IMR-90 (cell line): Measurements from ENCODE around the gene NLGN1. TPM values are rescaled to one million over a fixed set of nuclear protein-coding genes. Genes with fewer than 3 reads are reported as not detected.

ENCODE experiments used
- ATAC-seq: fragments of 200-7000 bp; cut with Tn5 transposase; 2 replicates; pipeline ENCODE4 v1.9.1; 2020; ENCODE audit warnings: low read depth, mild to moderate bottlenecking, moderate library complexity
- BruUV-seq: library from RNA; stranded (reverse); fragments of 400-500 nt; replicated peaks from 2 replicates; lab custom pipeline; 2021; lab: Mats Ljungman, UMichigan
- CTCF ChIA-PET: fragments of 300-600 bp; formaldehyde crosslinking; extraction: SDS; loops from one replicate; lab custom pipeline; 2021; ENCODE audit warnings: antibody characterized with exemption; lab: Yijun Ruan, JAX
- POLR2A ChIA-PET: fragments of 300-600 bp; sonication (Branson Sonifier 250); formaldehyde crosslinking; loops from one replicate; lab custom pipeline; 2022; ENCODE audit warnings: antibody characterized with exemption; ENCODE audit not compliant: unreplicated experiment; lab: Charles Lee
- DNase-seq: peaks from one replicate; pipeline ENCODE4 v3.0.0; 2013
- H2AFZ ChIP-seq: replicated peaks from 2 replicates; pipeline ENCODE3; 2013; ENCODE audit warnings: low read length, mild to moderate bottlenecking; ENCODE audit not compliant: poor library complexity
- H2AK5ac ChIP-seq: 2 replicates; pipeline ENCODE4 v1.6.1; 2013; ENCODE audit warnings: low read depth, low read length, inconsistent platforms
- H2AK9ac ChIP-seq: replicated peaks from 2 replicates; pipeline ENCODE3; 2013; ENCODE audit warnings: mild to moderate bottlenecking, low read depth, low read length, moderate library complexity; ENCODE audit not compliant: poor library complexity
- H2BK120ac ChIP-seq: 2 replicates; pipeline ENCODE4 v1.6.1; 2013; ENCODE audit warnings: low read depth, low read length, inconsistent platforms
- H2BK15ac ChIP-seq: 3 replicates; pipeline ENCODE4 v1.6.1; 2013; ENCODE audit warnings: low read depth, low read length, inconsistent platforms
- H2BK20ac ChIP-seq: 2 replicates; pipeline ENCODE4 v1.6.1; 2013; ENCODE audit warnings: low read depth, mild to moderate bottlenecking, inconsistent platforms, low read length, moderate library complexity
- H2BK5ac ChIP-seq: 2 replicates; pipeline ENCODE4 v1.6.1; 2013; ENCODE audit warnings: mild to moderate bottlenecking, low read depth, low read length, inconsistent platforms; ENCODE audit not compliant: poor library complexity, severe bottlenecking
- H3K14ac ChIP-seq: replicated peaks from 2 replicates; pipeline ENCODE4 v1.6.1; 2013; ENCODE audit warnings: low read depth, low read length, inconsistent platforms
- H3K18ac ChIP-seq: 2 replicates; pipeline ENCODE4 v1.6.1; 2013; ENCODE audit warnings: low read depth, low read length, control low read depth
- H3K23ac ChIP-seq: 2 replicates; pipeline ENCODE4 v1.6.1; 2013; ENCODE audit warnings: low read depth, low read length, inconsistent platforms
- H3K27ac ChIP-seq: 2 replicates; pipeline ENCODE4 v1.5.1; 2013; ENCODE audit warnings: mild to moderate bottlenecking, control low read depth, low read length; ENCODE audit not compliant: insufficient read depth
- H3K27me3 ChIP-seq: 2 replicates; pipeline ENCODE4 v1.6.1; 2013; ENCODE audit warnings: low read length; ENCODE audit not compliant: control insufficient read depth, insufficient read depth
- H3K36me3 ChIP-seq: 2 replicates; pipeline ENCODE4 v1.6.1; 2013; ENCODE audit warnings: low read length, mixed read lengths; ENCODE audit not compliant: control insufficient read depth, insufficient read depth
- H3K4ac ChIP-seq: 2 replicates; pipeline ENCODE4 v1.6.1; 2013; ENCODE audit warnings: low read depth, low read length, inconsistent platforms
- H3K4me1 ChIP-seq: 2 replicates; pipeline ENCODE4 v1.6.1; 2013; ENCODE audit warnings: low read length, mixed read lengths; ENCODE audit not compliant: control insufficient read depth, insufficient read depth
- H3K4me2 ChIP-seq: 2 replicates; pipeline ENCODE4 v1.6.1; 2013; ENCODE audit warnings: low read depth, mild to moderate bottlenecking, control low read depth, low read length, moderate library complexity
- H3K4me3 ChIP-seq: 2 replicates; pipeline ENCODE4 v1.5.1; 2013; ENCODE audit warnings: low read depth, mild to moderate bottlenecking, control low read depth, low read length, moderate library complexity; ENCODE audit not compliant: insufficient read depth
- H3K56ac ChIP-seq: 2 replicates; pipeline ENCODE4 v1.6.1; 2013; ENCODE audit warnings: low read length, inconsistent platforms; ENCODE audit not compliant: insufficient read depth; ENCODE audit errors: extremely low read depth
- H3K79me1 ChIP-seq, 2 experiments: 2 replicates each; pipeline ENCODE4 v1.6.1; 2013; ENCODE audit warnings: low read length in 2 of 2, inconsistent platforms in 1 of 2, low read depth in 1 of 2
- H3K9ac ChIP-seq: 2 replicates; pipeline ENCODE4 v1.6.1; 2013; ENCODE audit warnings: low read depth, low read length, control low read depth
- H3K9me1 ChIP-seq: 2 replicates; pipeline ENCODE4 v1.6.1; 2013; ENCODE audit warnings: low read length, inconsistent platforms; ENCODE audit not compliant: insufficient read depth
- H3K9me3 ChIP-seq: 2 replicates; pipeline ENCODE4 v1.6.1; 2013; ENCODE audit warnings: low read length; ENCODE audit not compliant: control insufficient read depth, insufficient read depth
- H4K20me1 ChIP-seq: 2 replicates; pipeline ENCODE4 v1.6.1; 2013; ENCODE audit warnings: low read length, inconsistent platforms; ENCODE audit not compliant: insufficient read depth
- H4K5ac ChIP-seq: 2 replicates; pipeline ENCODE4 v1.6.1; 2013; ENCODE audit warnings: mild to moderate bottlenecking, low read depth, low read length, control low read depth
- H4K8ac ChIP-seq, 2 experiments: 2 replicates each; pipeline ENCODE4 v1.6.1; 2013; ENCODE audit warnings: low read depth in 2 of 2, low read length in 2 of 2, control low read depth in 1 of 2, inconsistent platforms in 1 of 2
- H4K91ac ChIP-seq: 2 replicates; pipeline ENCODE4 v1.6.1; 2013; ENCODE audit warnings: low read depth, low read length, inconsistent platforms; ENCODE audit not compliant: insufficient read depth
- BHLHE40 ChIP-seq: fragments of 150-350 bp; IDR thresholded peaks from 2 replicates; pipeline ENCODE4 v1.6.1; 2016; ENCODE audit warnings: mild to moderate bottlenecking, low read depth, low read length
- CEBPB ChIP-seq: IDR thresholded peaks from 2 replicates; pipeline ENCODE4 v1.6.1; 2012; ENCODE audit warnings: low read depth, low read length, improper control_type of control experiment
- CHD1 ChIP-seq: IDR thresholded peaks from 2 replicates; pipeline ENCODE4 v1.6.1; 2012; ENCODE audit warnings: low read depth, low read length, improper control_type of control experiment
- FOS ChIP-seq: fragments of 150-350 bp; IDR thresholded peaks from 2 replicates; pipeline ENCODE4 v1.6.1; 2016; ENCODE audit warnings: low read depth, low read length
- MAFK ChIP-seq: IDR thresholded peaks from 2 replicates; pipeline ENCODE4 v1.6.1; 2012; ENCODE audit warnings: low read depth, low read length, improper control_type of control experiment
- MAZ ChIP-seq: IDR thresholded peaks from 2 replicates; pipeline ENCODE4 v1.6.1; 2012; ENCODE audit warnings: low read depth, mild to moderate bottlenecking, low read length, improper control_type of control experiment, moderate library complexity, borderline replicate concordance
- MXI1 ChIP-seq: IDR thresholded peaks from 2 replicates; pipeline ENCODE4 v1.6.1; 2012; ENCODE audit warnings: low read depth, mild to moderate bottlenecking, low read length, moderate library complexity, borderline replicate concordance
- NFE2L2 ChIP-seq: fragments of 150-350 bp; IDR thresholded peaks from 2 replicates; pipeline ENCODE4 v1.6.1; 2016; ENCODE audit warnings: low read depth, mild to moderate bottlenecking, low read length
- POLR2A ChIP-seq: IDR thresholded peaks from 2 replicates; pipeline ENCODE4 v1.6.1; 2012; ENCODE audit warnings: mild to moderate bottlenecking, low read depth, low read length
- RAD21 ChIP-seq: IDR thresholded peaks from 2 replicates; pipeline ENCODE4 v1.6.1; 2012; ENCODE audit warnings: low read length, improper control_type of control experiment
- RCOR1 ChIP-seq: IDR thresholded peaks from 2 replicates; pipeline ENCODE4 v1.6.1; 2012; ENCODE audit warnings: mild to moderate bottlenecking, low read length, improper control_type of control experiment; ENCODE audit not compliant: insufficient replicate concordance
- RFX5 ChIP-seq: IDR thresholded peaks from 2 replicates; pipeline ENCODE4 v1.8.0; 2012; ENCODE audit warnings: low read depth, mild to moderate bottlenecking, low read length, moderate library complexity
- SMC3 ChIP-seq: fragments of 150-350 bp; IDR thresholded peaks from 2 replicates; pipeline ENCODE4 v1.6.1; 2016; ENCODE audit warnings: low read depth, mild to moderate bottlenecking, antibody characterized with exemption, low read length, moderate library complexity
- dilution Hi-C: fragments of 300-500 bp; cut with HindIII; formaldehyde crosslinking; loops from one replicate; pipeline ENCODE4 v1.14.3; 2018; ENCODE audit warnings: low sequenced_read_pairs; ENCODE audit not compliant: unreplicated experiment
- in situ Hi-C: fragments of 300-500 bp; cut with MboI; formaldehyde crosslinking; loops from 3 replicates; pipeline ENCODE4 v1.14.3; 2019; ENCODE audit warnings: low sequenced_read_pairs, inconsistent platforms, mixed read lengths
- intact Hi-C: fragments of 100-400 bp; cut with micrococcal nuclease; formaldehyde crosslinking; loops from 2 replicates; pipeline ENCODE4 v1.10.0; 2022
- polyA plus RNA-seq, 3 experiments: library from polyadenylated mRNA; depleted of rRNA; stranded (reverse); fragments of >200 nt; gene quantifications; 2 replicates each; pipeline ENCODE4 v1.2.3, GENCODE V29; 2012; ENCODE audit warnings: low replicate concordance in 1 of 3
- total RNA-seq: library from RNA; depleted of rRNA; stranded (reverse); fragments of >200 nt; gene quantifications from 2 replicates; pipeline ENCODE4 v1.2.3, GENCODE V29; 2012
- TF ChIP-seq, protein P1 (sequence below): conservative IDR thresholded peaks from 2 replicates; pipeline ENCODE4 v1.5.1; 2012; ENCODE audit warnings: mild to moderate bottlenecking, low read depth, low read length, improper control_type of control experiment
- TF ChIP-seq, protein P2 (sequence below): fragments of 150-350 bp; IDR thresholded peaks from 2 replicates; pipeline ENCODE4 v1.6.1; 2017; ENCODE audit warnings: mild to moderate bottlenecking, antibody characterized with exemption, low read length, low read depth
- TF ChIP-seq, protein P3 (sequence below): fragments of 150-350 bp; IDR thresholded peaks from 2 replicates; pipeline ENCODE4 v1.6.1; 2016; ENCODE audit warnings: low read depth, mild to moderate bottlenecking, low read length, moderate library complexity, borderline replicate concordance

The NLGN1 gene
- total and polyA plus RNA-seq, 2 of the 4 experiments (the other 2 are of a cell fraction) = 1.8 to 12.5 TPM

DNA sequence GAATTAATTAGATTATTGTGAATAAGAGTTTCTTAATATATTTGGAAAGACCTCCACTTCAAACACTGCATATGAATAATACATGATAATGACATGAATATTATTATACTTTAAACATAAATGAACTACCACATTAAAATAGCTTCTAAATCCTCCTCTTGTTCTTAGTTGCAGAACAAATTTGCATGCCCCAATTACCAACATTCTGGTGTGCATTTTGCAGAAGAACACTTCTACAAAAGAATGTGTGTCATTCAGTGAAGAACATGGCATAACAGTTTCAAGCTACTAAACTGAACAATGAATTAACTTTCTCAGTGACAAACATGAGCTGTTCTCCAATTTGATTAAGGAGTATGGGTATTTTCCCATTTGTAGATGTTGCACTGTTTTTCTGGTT, 750.3 kb downstream of the NLGN1 start:
- no peak overlapping the region for H2AK5ac ChIP-seq
- dilution Hi-C loops = no loop called here
- no peak overlapping the region for H4K5ac ChIP-seq
- no peak for DNase-seq
- BruUV-seq = no TSS peak
- H3K36me3 ChIP-seq = no peaks in the 10 kb centered on the region
- no peak overlapping the region for H3K4me3 ChIP-seq
- H3K27me3 ChIP-seq = no peaks in the 10 kb centered on the region
- H3K14ac ChIP-seq = no peak overlapping the region
- H3K4me1 ChIP-seq = no peaks in the 10 kb centered on the region
- no peaks in the 10 kb centered on the region for H3K9me3 ChIP-seq
- TF ChIP-seq RCOR1 (no peak), CHD1 (no peak), BHLHE40 (no peak), MAFK (no peak), CEBPB (no peak), FOS (no peak), RFX5 (no peak), MAZ (no peak), RAD21 (no peak), NFE2L2 (no peak), MXI1 (no peak), POLR2A (no peak), SMC3 (no peak)
- TF ChIP-seq, protein P1, sequence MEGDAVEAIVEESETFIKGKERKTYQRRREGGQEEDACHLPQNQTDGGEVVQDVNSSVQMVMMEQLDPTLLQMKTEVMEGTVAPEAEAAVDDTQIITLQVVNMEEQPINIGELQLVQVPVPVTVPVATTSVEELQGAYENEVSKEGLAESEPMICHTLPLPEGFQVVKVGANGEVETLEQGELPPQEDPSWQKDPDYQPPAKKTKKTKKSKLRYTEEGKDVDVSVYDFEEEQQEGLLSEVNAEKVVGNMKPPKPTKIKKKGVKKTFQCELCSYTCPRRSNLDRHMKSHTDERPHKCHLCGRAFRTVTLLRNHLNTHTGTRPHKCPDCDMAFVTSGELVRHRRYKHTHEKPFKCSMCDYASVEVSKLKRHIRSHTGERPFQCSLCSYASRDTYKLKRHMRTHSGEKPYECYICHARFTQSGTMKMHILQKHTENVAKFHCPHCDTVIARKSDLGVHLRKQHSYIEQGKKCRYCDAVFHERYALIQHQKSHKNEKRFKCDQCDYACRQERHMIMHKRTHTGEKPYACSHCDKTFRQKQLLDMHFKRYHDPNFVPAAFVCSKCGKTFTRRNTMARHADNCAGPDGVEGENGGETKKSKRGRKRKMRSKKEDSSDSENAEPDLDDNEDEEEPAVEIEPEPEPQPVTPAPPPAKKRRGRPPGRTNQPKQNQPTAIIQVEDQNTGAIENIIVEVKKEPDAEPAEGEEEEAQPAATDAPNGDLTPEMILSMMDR = no peak
- TF ChIP-seq, protein P2, sequence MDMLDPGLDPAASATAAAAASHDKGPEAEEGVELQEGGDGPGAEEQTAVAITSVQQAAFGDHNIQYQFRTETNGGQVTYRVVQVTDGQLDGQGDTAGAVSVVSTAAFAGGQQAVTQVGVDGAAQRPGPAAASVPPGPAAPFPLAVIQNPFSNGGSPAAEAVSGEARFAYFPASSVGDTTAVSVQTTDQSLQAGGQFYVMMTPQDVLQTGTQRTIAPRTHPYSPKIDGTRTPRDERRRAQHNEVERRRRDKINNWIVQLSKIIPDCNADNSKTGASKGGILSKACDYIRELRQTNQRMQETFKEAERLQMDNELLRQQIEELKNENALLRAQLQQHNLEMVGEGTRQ = no peak
- TF ChIP-seq, protein P3, sequence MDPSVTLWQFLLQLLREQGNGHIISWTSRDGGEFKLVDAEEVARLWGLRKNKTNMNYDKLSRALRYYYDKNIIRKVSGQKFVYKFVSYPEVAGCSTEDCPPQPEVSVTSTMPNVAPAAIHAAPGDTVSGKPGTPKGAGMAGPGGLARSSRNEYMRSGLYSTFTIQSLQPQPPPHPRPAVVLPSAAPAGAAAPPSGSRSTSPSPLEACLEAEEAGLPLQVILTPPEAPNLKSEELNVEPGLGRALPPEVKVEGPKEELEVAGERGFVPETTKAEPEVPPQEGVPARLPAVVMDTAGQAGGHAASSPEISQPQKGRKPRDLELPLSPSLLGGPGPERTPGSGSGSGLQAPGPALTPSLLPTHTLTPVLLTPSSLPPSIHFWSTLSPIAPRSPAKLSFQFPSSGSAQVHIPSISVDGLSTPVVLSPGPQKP = no peak
- in situ Hi-C loops = no loop called here
- no peak overlapping the region for H4K91ac ChIP-seq
- no peak for ATAC-seq
- H2BK20ac ChIP-seq = no peak overlapping the region
- no peaks in the 10 kb centered on the region for H4K20me1 ChIP-seq
- no peak overlapping the region for H3K56ac ChIP-seq
- H3K27ac ChIP-seq = no peak overlapping the region
- CTCF ChIA-PET = no interaction called here
- no peak overlapping the region for H3K9ac ChIP-seq
- H2AFZ ChIP-seq = no peak overlapping the region
- H3K4me2 ChIP-seq = no peak overlapping the region
- H3K23ac ChIP-seq = no peak overlapping the region
- H3K79me1 ChIP-seq = no peaks in the 10 kb centered on the region
- no peak overlapping the region for H2AK9ac ChIP-seq
- no peak overlapping the region for H3K4ac ChIP-seq
- no peak overlapping the region for H2BK120ac ChIP-seq
- POLR2A ChIA-PET = no interaction called here
- no peaks in the 10 kb centered on the region for H3K9me1 ChIP-seq
- no peak overlapping the region for H2BK15ac ChIP-seq
- no peak overlapping the region for H3K18ac ChIP-seq
- H2BK5ac ChIP-seq = no peak overlapping the region
- H4K8ac ChIP-seq = no peak overlapping the region
- intact Hi-C loops = no loop called here
